ENCODE results near the gene RALGPS1.

RALGPS1 gene

DNA sequence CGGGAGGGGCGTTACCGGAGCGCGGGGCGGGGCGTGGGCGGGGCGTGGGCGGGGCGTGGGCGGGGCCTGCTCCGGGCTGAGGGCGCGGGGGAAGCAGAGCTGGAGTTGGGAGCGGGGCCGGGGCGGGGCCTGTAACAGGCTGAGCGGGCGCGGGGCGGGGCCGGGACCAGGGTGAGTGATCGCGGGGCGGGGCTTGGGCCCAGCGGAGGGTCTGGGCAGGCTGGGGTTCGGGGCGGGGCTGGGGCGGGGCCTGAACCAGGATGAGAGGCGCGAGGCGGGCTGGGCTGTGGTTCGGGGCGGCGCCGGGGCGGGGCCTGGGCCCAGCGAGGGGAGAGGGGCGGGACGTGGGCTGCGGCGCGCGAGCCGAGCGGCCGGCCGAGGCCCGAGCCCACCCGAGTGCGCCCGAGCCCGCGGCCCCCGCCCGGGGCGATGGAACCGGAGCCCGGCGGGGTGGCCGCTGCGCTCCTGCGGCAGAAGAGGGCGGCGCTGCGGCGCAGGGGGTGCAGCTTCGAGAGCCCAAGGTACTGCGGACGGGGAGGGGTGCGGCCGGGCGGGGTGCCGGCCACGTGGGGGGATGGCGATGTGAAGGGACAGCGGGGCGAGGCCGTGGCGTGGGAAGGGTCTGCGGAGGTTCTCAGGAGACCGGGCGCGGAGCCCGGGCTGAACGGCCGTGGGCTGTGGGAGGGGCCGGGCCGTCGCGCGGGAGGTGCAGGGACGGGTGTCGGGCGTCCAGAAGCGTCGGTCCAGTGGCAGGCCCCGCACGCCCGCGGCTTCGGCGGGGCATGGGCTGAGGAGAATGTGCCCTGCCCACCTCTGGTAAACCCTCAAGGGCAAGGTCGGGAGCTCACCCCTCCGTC lies 310.5 kb downstream of the RALGPS1 start:
- peak; percentile 100 for DNase-seq (ENCODE audit: low spot score)
- in situ Hi-C loops (cut with MboI; ENCODE audit: low pct_unique_long_range_greater_than_20kb, low sequenced_read_pairs, unreplicated experiment) = no loop called here
- TF ChIP-seq, protein P1, sequence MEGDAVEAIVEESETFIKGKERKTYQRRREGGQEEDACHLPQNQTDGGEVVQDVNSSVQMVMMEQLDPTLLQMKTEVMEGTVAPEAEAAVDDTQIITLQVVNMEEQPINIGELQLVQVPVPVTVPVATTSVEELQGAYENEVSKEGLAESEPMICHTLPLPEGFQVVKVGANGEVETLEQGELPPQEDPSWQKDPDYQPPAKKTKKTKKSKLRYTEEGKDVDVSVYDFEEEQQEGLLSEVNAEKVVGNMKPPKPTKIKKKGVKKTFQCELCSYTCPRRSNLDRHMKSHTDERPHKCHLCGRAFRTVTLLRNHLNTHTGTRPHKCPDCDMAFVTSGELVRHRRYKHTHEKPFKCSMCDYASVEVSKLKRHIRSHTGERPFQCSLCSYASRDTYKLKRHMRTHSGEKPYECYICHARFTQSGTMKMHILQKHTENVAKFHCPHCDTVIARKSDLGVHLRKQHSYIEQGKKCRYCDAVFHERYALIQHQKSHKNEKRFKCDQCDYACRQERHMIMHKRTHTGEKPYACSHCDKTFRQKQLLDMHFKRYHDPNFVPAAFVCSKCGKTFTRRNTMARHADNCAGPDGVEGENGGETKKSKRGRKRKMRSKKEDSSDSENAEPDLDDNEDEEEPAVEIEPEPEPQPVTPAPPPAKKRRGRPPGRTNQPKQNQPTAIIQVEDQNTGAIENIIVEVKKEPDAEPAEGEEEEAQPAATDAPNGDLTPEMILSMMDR (IDR thresholded peaks at IDR 0.05; ENCODE audit: extremely low read depth, insufficient read depth, missing control alignments) = no peak

DNA sequence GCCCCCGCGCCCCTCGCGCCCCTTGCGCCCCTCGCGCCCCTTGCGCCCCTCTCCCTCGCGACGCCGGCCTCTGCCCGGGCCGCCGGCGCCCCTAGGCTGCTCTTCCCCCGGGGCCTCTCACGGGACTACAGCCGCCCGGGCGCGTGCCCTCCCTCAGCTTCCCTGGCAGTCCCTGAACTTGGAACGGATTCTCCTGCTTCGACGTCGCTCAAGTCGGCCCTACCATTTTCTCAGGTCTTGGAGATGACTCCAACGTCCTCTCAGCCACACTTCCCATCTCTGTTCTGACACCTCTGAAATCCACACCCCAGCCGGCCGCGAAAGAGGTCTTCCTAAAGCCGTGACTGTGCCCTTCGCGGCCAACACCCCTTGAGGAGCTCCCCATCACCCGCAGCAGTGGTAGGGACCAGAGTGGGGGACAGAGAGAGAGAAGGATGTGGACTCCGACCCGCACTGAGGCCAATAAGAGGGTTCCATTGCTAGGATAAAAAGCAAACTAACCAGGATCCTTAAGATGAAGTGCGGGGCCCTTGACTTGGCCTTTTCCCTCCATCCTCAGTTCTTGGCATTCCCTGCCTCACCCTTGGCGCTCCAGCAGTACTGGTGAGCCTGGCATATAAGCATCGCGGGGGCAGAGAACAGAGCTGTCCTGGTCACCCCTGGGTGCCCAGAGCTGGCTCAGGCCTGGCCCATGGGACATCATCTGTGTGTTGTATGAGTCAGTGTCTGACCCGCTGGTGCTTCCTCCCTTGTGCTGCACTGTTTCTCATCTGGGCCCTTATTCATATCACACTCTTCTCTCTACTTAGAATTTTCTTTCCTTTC lies 311.4 kb downstream of the RALGPS1 start:
- TF ChIP-seq, protein P1 (IDR thresholded peaks at IDR 0.05; ENCODE audit: extremely low read depth, insufficient read depth, missing control alignments) = no peak
- DNase-seq (ENCODE audit: low spot score) = no peak
- in situ Hi-C loops (cut with MboI; ENCODE audit: low pct_unique_long_range_greater_than_20kb, low sequenced_read_pairs, unreplicated experiment) = no loop called here

DNA sequence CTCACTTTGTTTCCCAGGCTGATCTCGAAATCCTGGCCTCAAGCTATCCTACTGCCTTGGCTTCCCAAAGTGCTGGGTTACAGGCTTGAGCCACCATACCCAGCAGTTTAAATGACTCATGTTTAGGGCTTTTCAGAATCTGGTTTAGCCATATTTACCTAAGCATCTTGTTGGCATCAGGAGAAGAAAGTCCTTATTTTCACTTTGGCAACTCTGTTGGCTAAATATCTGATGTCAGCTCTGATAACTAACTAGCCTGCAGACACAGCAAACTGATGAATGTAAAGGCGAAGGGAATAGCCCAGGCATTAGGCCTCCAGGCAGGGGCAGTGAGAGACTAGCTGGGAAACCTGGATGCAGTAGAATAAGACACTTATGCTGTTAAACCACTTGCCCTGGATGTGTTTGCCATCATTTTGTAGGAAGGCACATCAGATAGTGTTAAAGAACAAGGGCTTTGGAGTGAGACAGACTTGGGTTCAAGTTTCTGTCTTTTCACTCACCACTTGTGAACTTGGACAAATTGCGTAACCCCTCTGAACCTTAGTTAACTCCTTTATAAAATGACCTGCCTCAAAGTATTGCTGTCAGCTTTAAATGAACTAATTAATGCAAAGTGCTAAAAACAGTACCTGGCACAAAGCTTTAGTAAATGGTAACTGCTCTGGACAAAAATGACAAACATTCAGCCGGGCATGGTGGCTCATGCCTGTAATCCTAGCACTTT lies 315.3 kb downstream of the RALGPS1 start:
- TF ChIP-seq, protein P1 (IDR thresholded peaks at IDR 0.05; ENCODE audit: extremely low read depth, insufficient read depth, missing control alignments) = no peak
- in situ Hi-C loops (cut with MboI; ENCODE audit: low pct_unique_long_range_greater_than_20kb, low sequenced_read_pairs, unreplicated experiment) = no loop called here
- DNase-seq (ENCODE audit: low spot score) = no peak

DNA sequence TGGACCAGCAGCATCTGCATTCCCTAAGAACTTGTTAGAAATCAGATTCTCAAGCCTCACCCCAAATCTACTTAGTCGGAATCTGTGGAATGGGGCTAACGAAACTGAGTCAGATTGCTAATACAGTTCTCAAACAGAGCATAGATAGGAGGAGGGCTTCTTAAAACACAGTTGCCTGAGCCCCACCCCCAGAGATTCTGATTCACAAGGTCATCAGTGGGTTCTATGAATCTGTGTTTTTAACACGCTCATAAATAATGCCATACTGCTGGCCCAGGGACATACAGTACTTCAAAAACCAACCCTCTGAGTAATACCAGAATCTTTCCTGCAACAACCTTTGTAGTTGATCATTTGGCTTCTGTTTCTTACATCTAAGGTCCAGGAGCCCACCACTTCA lies 317.1 kb downstream of the RALGPS1 start:
- in situ Hi-C loops (cut with MboI; ENCODE audit: low pct_unique_long_range_greater_than_20kb, low sequenced_read_pairs, unreplicated experiment) = no loop called here
- DNase-seq (ENCODE audit: low spot score) = no peak
- TF ChIP-seq, protein P1 (IDR thresholded peaks at IDR 0.05; ENCODE audit: extremely low read depth, insufficient read depth, missing control alignments) = no peak

DNA sequence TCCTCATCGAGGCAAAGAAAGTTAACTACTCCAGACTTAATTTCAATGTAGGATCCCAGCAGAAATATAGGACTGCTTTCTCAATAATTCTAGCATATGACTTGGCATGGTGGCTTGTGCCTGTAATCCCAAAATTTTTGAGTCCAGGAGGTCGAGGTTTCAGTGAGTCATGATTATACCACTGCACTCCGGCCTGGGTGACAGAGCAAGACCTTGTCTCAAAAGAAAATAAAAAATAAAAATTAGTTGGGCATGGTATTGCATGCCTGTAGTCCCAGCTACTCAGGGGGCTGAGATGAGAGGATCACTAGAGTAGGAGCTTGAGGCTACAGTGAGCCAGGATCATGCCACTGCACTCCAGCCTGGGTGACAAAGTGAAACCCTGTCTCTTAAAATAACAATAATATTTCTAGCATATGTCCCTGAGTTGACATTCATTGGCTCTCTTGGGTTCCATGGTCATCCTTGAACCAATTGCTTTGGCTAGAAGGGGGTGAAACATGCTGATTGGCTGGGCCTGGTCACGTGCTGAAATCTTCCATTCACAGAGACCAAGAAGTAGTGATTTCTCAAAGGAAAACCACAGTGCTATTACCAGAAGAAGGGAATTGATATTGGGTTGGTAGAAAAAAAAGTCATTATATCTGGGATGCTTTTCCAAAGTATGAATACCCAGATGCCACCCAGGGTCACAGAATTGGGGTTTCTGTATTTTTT lies 318.4 kb downstream of the RALGPS1 start:
- no peak for DNase-seq (ENCODE audit: low spot score)
- TF ChIP-seq, protein P1 (IDR thresholded peaks at IDR 0.05; ENCODE audit: extremely low read depth, insufficient read depth, missing control alignments) = no peak
- in situ Hi-C loops (cut with MboI; ENCODE audit: low pct_unique_long_range_greater_than_20kb, low sequenced_read_pairs, unreplicated experiment) = no loop called here

DNA sequence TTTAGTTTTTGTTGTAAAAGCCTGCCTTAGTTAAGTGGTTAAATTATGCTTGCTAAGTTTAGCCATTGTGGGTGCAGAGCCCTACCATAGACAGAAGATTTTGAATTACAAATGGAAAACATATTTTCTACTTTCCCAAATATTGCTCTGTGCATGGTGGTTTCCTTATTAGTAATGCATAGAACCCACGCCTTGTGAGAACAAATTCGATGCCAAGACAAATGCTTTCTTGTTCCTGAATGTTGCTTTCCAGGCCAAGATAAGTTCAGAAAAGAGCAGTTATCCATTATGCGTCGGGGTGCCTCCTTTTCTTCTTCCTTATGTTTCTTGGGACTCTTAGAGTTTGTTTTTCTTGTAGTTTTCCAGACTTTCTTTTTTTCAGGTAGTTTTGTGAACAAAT lies 319.0 kb downstream of the RALGPS1 start:
- no peak for DNase-seq (ENCODE audit: low spot score)
- TF ChIP-seq, protein P1 (IDR thresholded peaks at IDR 0.05; ENCODE audit: extremely low read depth, insufficient read depth, missing control alignments) = no peak
- in situ Hi-C loops (cut with MboI; ENCODE audit: low pct_unique_long_range_greater_than_20kb, low sequenced_read_pairs, unreplicated experiment) = no loop called here
